ENCODE data around the gene VASH1.

DNA sequence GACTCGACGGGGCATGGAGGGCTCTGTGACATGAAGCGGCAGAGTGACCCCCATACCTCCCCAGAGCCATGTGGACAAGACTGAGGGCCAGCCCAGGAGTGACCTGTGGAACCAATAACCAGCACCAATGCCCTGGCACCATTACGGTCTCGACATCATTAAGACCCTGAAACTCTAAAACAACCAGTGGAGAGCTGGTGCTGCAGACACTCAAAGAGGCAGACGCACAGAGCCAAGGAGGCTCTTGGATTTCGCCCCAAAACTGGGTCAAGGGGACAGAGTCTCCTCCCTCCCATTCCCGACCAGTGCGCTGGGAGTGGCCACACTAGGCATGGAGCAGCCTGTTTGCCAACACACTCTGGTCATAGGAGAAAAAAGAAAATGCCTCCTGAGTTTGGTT, 41.6 kb upstream of the VASH1 start:
- TF ChIP-seq POLR2A (IDR thresholded peaks at IDR 0.05) = no peak
- TF ChIP-seq, protein P1, sequence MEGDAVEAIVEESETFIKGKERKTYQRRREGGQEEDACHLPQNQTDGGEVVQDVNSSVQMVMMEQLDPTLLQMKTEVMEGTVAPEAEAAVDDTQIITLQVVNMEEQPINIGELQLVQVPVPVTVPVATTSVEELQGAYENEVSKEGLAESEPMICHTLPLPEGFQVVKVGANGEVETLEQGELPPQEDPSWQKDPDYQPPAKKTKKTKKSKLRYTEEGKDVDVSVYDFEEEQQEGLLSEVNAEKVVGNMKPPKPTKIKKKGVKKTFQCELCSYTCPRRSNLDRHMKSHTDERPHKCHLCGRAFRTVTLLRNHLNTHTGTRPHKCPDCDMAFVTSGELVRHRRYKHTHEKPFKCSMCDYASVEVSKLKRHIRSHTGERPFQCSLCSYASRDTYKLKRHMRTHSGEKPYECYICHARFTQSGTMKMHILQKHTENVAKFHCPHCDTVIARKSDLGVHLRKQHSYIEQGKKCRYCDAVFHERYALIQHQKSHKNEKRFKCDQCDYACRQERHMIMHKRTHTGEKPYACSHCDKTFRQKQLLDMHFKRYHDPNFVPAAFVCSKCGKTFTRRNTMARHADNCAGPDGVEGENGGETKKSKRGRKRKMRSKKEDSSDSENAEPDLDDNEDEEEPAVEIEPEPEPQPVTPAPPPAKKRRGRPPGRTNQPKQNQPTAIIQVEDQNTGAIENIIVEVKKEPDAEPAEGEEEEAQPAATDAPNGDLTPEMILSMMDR (IDR thresholded peaks at IDR 0.05) = no peak
